Hematopoietic multipotent progenitor cell treated with erythropoietin and hydrocortisone succinate and interleukin-3 and kit ligand, for 8 days (in vitro differentiated cells): ENCODE measurements around the gene PACSIN2.
A peak's percentile ranks its signal among the peaks of the same experiment; 100 is the strongest.
"Not testable (repeated sequence)": the region's sequence is repeated elsewhere in the genome, so short reads cannot be mapped to it uniquely, and the experiment has no call there.

Source experiments
- DNase-seq: peaks from one replicate; pipeline ENCODE4 v3.0.0-alpha.2; 2015

Gene PACSIN2

GRCh38 chr22:43011079-43011478 lies 3.9 kb downstream of the PACSIN2 start:
- no peak for DNase-seq

GRCh38 chr22:43009444-43009843 lies 5.5 kb downstream of the PACSIN2 start:
- DNase-seq, result no peak

GRCh38 chr22:43008921-43009320 lies 6.0 kb downstream of the PACSIN2 start:
- DNase-seq, result no peak

DNA sequence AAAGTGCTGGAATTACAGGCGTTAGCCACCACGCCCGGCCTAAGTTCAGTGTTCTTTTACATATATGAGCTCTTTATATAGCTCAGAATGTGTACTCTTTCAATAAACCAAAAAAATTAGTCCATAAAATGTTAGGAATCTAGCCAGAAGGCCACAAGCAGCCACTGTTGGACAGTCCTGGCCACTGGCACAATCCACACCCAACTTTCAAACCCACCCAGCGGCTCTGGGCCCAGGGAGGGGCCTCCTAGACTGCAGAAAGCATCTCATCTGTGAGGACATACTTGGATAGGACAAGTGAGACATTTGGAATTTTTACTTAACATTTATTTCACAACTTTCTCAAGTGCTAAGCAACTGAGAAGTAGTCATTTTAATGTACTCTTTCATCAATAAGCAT lies 6.4 kb downstream of the PACSIN2 start:
- DNase-seq, result no peak

GRCh38 chr22:43007519-43008102 lies 7.3 kb downstream of the PACSIN2 start:
- DNase-seq, result peak; percentile 94

- DNase-seq, result no peak
These were observed 8.2 kb downstream of the PACSIN2 start for GRCh38 chr22:43006753-43007152.

- no peak for DNase-seq
These were observed 8.9 kb downstream of the PACSIN2 start for GRCh38 chr22:43006016-43006505.

GRCh38 chr22:43005106-43005505 lies 9.8 kb downstream of the PACSIN2 start:
- no peak for DNase-seq

GRCh38 chr22:43004362-43005035 lies 10.4 kb downstream of the PACSIN2 start:
- peak; percentile 84 for DNase-seq

DNA sequence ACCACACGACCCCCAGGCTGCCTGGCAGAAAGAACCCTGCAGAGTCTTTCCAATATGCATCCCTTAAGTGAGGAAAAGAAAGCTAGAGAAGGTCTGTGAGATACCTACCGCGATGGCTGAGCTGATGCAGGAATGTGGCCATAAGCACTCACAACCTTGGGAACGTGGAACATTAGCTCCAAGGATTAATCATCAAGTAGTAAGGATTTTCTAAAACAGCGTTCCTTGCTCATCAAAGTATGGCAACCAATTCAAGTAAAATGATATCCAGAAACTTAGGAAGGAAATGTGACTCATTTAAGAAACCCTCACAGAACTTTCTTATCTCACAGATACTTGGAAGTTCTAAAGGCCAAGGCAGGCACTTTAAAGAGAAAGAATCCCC lies 12.8 kb downstream of the PACSIN2 start:
- DNase-seq, result peak; percentile 35

DNA sequence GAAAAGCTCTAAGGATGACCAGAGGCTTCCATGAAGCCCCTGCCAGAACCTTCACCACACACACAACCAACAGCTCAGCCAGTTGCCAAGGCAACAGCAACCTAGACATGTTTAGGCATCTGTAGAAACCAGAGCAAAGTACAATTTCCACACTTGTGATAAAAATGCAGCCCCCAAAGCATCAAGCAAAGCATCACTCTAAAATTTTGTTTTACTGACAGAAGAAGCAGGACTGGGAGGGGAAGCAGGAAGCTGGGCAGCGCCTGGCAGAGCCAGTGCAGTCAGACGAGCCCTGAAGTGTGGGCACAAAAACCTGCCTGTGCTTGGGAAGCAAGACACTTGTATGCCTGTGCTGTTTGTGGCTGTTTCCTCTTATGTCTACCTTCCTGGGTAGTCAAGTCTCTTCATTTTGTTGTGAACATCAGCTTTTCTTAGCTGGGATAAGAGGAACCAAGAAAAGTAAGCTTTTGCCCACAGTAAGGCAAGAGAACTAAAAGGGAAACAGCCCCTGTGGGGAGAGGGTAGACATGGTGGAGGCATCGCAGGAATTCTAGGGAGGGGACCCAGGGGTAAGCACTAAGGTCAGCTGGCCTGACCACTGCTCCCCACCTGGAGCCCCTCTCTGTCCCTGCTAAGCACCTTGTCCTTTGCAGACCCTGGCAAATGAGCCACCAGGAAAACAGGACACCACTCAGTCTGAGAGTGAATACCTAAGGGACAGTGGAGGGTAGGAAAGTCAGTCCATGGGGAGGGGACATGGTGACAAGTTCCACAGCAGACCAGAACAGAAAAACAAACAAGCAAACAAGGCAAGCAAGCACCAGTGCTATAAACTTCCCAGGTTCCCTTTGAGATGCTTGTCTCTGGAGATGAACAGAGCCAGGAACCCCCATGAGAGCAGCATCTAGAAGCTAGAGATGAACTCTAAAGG lies 13.4 kb downstream of the PACSIN2 start:
- no peak for DNase-seq

DNA sequence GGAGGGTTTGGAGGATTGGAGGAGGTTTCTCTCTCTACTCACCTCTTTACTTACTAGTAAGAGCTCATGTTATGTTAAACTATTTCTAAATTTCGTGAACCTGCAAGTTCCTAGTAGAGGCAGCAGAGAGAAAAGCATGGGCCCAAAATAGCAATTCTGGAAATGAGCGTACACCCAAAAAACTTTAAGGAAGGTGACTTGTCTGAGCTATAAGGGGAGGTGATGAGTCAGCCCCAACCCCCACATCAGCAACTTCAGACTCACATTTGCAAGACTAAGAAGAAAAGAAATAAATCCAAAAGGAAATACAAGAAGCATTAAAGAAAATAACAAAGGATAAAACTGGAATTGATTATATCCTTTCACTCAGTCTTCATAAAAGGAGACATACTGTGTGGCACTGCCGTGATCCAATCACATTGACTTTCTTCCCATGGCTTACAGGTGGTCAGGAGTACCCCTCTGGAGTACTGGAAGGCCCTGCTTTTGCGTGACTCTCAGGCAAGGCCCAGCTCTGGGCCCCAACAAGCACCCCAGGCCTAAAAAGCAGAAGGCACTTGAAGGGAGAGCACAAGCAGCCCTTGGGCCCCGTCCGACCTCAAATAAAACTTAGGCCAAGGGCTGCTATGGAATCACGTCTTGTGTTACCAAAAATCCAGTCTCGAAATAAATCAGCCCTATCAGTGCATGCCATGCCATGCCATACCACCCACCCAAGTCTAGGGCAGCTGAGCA lies 14.3 kb downstream of the PACSIN2 start:
- no peak for DNase-seq

- DNase-seq, result no peak
These were observed 17.3 kb downstream of the PACSIN2 start for GRCh38 chr22:42997582-42998090.

DNA sequence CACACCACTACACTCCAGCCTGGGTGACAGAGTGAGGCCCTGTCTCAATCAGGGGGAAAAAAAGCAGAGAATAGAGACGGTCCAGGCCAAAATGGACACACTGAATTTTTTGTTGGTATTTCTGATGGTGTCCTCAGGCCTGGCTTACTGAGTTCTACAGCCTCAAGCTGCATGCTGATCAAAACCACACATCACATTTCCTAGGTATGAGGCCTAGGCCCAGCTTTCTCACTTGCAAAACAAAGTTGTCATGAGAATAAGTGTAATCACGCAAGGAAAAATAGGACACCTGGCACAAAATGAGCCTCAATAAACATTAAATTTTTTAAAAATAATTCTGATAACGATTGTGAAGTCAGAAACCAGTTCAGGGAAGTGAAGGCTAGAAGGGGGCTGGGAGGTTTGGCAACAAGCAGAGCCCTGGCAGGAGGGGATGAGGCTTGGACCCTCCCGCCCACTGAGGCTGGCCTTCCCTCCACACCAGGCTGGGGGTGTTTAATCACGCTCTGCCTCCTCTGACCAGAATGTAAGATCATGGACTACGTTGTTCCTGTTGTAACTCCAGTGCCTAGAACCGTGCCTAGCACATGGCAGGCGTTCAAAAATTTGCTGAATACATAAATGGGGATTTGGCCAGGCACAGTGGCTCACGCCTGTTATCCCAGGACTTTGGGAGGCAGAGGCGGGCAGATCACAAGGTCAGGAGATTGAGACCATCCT lies 18.1 kb downstream of the PACSIN2 start:
- no peak for DNase-seq

- DNase-seq, result not testable (repeated sequence)
These were observed 19.3 kb downstream of the PACSIN2 start for GRCh38 chr22:42995654-42996053.

DNA sequence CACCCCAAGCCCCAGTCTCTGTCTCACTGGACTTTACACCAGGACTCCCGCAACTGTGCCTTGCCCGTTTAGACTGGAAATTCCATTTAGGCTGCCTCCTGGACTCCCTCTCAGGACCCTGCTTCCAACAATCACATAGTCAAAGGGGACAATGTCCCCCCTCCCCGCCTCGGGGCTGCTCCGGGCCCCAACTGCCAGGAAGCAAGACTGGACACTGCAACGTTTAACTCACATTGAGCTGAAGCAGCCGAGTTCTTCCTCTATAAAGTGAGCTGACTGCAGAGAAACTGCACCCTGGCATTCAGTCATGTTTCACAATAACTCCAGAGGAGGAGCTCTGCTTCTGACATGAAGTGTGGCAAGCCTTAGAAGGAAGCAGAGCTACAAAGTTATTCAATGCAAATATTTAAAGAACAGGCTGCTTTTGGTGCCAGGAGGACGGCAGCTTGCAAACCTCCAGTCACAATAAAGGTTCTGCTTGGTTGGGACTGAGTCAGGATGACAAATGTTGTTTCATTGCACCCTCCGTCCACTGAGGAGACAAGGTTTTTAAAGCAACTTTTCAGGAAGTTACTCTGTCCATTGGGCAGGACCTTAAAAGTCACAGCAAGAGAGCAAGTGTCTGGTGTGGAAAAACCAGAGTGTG lies 19.9 kb downstream of the PACSIN2 start:
- DNase-seq, result no peak

DNA sequence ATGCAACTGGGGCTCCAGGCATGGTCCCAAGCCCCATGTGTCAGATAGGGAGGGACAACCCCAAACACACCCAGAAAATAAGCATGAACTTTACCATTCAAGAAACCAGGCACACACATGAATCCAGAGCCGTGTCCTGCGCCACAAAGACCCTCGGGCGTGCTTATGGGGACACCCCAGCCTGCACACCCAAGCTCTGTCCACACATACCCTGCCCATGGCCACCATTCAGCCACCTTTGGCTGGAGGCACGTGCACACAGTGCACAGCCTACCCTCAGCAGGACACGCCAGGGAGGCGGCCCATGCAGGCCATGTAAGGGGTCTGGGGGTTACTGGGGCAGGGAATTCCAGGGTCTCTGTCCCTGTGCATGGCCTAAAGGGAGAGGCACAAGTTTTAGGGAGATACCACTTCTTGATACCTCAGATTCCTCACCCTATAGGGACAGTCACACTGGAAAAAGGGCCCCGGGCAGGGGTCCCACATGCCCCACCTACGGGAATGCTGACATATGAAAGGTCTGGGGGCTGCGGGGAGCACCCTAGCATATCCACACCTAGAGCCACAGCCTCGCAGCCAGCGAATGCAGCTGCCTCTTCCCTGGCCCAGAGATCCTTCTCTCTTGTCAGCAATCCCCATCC lies 20.6 kb downstream of the PACSIN2 start:
- no peak for DNase-seq

- no peak for DNase-seq
These were observed 21.2 kb downstream of the PACSIN2 start for GRCh38 chr22:42993651-42994275.

GRCh38 chr22:42992886-42993479 lies 22.0 kb downstream of the PACSIN2 start:
- DNase-seq, result no peak

DNA sequence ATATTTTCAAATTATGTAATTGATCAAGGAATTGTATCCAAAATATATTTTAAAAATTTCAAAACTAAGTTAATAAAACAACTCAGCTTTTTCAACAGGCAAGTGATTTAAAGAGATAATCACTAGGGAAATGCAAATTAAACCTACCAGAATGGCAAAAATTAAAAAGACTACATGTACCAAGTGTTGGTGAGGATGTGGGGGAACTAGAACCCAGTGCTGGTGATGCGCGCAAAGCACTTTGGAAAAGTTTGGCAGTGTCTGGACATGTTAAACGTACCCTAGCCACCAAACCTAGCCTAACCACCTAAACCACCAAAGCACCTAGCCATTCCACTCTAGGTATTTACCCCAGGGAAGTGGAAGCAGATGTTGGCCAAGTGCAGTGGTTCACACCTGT lies 22.9 kb downstream of the PACSIN2 start:
- no peak for DNase-seq
